Measurements from ENCODE around the gene MIOX. TPM values are rescaled to one million over a fixed set of nuclear protein-coding genes. Genes with fewer than 3 reads are reported as not detected.
A peak's percentile ranks its signal among the peaks of the same experiment; 100 is the strongest.

MIOX gene
- total and polyA plus RNA-seq, 9 of the 15 experiments (the other 6 are each of a cell fraction or from before 2014, with no cell fraction given), result 0.08 TPM; not detected in 8

DNA sequence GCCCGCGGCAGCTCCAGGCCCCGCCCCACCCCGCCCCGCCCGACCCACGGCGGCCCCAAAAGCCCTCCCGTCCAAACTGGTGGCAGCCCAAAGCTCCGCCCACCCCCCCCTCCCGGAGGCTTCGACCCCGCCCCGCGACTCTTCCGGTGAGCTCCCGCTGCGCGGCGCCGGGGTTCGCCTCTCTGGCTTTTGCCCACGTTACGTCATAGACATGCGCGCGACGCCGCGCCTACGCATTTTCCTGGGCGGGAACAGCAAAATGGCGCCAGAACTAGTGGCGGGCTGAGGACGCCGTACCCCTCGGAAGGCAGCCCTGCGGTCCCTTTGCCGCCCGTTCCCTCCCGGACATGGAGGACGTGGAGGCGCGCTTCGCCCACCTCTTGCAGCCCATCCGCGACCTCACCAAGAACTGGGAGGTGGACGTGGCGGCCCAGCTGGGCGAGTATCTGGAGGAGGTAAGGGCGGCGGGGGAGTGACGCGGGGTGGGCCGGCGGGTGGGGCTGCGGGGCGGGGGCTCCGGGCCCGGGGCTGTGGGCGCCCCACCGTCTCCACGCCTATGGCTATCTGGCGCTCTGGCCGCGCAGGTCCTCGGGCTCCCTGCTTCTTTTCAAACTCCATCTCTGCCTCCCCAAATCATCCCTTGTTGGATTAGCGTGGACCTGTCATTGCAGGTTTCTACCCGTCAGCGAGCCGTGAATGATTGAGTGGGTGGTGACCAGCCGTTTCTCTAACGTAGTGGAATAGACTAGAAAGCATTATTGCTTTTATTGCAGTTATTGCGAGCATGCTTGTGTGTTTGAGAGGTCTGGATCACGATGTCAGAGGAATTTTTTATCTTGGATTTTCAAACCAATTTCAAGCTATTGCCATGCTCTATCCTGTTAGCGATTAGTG, 21.6 kb downstream of the MIOX start, which contains the start of gene NCAPH2 (continued):
- TF ChIP-seq, protein P1, sequence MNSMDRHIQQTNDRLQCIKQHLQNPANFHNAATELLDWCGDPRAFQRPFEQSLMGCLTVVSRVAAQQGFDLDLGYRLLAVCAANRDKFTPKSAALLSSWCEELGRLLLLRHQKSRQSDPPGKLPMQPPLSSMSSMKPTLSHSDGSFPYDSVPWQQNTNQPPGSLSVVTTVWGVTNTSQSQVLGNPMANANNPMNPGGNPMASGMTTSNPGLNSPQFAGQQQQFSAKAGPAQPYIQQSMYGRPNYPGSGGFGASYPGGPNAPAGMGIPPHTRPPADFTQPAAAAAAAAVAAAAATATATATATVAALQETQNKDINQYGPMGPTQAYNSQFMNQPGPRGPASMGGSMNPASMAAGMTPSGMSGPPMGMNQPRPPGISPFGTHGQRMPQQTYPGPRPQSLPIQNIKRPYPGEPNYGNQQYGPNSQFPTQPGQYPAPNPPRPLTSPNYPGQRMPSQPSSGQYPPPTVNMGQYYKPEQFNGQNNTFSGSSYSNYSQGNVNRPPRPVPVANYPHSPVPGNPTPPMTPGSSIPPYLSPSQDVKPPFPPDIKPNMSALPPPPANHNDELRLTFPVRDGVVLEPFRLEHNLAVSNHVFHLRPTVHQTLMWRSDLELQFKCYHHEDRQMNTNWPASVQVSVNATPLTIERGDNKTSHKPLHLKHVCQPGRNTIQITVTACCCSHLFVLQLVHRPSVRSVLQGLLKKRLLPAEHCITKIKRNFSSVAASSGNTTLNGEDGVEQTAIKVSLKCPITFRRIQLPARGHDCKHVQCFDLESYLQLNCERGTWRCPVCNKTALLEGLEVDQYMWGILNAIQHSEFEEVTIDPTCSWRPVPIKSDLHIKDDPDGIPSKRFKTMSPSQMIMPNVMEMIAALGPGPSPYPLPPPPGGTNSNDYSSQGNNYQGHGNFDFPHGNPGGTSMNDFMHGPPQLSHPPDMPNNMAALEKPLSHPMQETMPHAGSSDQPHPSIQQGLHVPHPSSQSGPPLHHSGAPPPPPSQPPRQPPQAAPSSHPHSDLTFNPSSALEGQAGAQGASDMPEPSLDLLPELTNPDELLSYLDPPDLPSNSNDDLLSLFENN (IDR thresholded peaks at IDR 0.05; ENCODE audit: low read depth in 2 of 2, low read length in 2 of 2), result no peak
- TF ChIP-seq BHLHE40 (IDR thresholded peaks at IDR 0.05; ENCODE audit: low read length) (no peak), DIDO1 (tag; IDR thresholded peaks at IDR 0.05; ENCODE audit: low read depth) (no peak), PTBP1 (IDR thresholded peaks at IDR 0.05; ENCODE audit: low read depth, low read length) (no peak), ZNF77 (CRISPR knock-in tag; IDR thresholded peaks at IDR 0.05) (no peak), SMARCA4 (IDR thresholded peaks at IDR 0.05) (no peak), ZC3H8 (IDR thresholded peaks at IDR 0.05) (no peak), PHF20 (IDR thresholded peaks at IDR 0.05; ENCODE audit: partially characterized antibody) (peak; percentile 88), ZNF780A (CRISPR knock-in tag; IDR thresholded peaks at IDR 0.05) (no peak), ZNF445 (CRISPR knock-in tag; IDR thresholded peaks at IDR 0.05; ENCODE audit: low read depth) (no peak), ETV6 (IDR thresholded peaks at IDR 0.05; ENCODE audit: borderline replicate concordance in 1 of 2, low read depth in 2 of 2, low read length in 1 of 2) (no peak), ETV6 (CRISPR knock-in tag; IDR thresholded peaks at IDR 0.05; ENCODE audit: borderline replicate concordance) (0 out of 2 replicates have a peak, but pooled peaks have one; percentile 23), POLR2H (tag; IDR thresholded peaks at IDR 0.05; ENCODE audit: low read depth) (peak; percentile 53; the same call in 1 of the 2 replicates), NFRKB (IDR thresholded peaks at IDR 0.05; ENCODE audit: low read depth) (peak; percentile 74; the same call in 1 of the 2 replicates), ZFP30 (CRISPR knock-in tag; IDR thresholded peaks at IDR 0.05; ENCODE audit: borderline replicate concordance) (no peak), NCOR1 (IDR thresholded peaks at IDR 0.05) (peak; percentile 32; the same call in 1 of the 2 replicates), POLR2G (IDR thresholded peaks at IDR 0.05; ENCODE audit: low read depth, low read length) (peak; percentile 91), POLR2B (IDR thresholded peaks at IDR 0.05; ENCODE audit: low read depth, partially characterized antibody) (peak; percentile 82), MTA1 (IDR thresholded peaks at IDR 0.05; ENCODE audit: borderline replicate concordance) (peak; percentile 97), TRIM24 (IDR thresholded peaks at IDR 0.05) (0 out of 4 replicates have a peak, but pooled peaks of 1 of the 2 experiments have one; percentile 15)
- TF ChIP-seq, protein P2, sequence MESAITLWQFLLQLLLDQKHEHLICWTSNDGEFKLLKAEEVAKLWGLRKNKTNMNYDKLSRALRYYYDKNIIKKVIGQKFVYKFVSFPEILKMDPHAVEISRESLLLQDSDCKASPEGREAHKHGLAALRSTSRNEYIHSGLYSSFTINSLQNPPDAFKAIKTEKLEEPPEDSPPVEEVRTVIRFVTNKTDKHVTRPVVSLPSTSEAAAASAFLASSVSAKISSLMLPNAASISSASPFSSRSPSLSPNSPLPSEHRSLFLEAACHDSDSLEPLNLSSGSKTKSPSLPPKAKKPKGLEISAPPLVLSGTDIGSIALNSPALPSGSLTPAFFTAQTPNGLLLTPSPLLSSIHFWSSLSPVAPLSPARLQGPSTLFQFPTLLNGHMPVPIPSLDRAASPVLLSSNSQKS (CRISPR knock-in tag; IDR thresholded peaks at IDR 0.05), result no peak
- TF ChIP-seq, protein P3, sequence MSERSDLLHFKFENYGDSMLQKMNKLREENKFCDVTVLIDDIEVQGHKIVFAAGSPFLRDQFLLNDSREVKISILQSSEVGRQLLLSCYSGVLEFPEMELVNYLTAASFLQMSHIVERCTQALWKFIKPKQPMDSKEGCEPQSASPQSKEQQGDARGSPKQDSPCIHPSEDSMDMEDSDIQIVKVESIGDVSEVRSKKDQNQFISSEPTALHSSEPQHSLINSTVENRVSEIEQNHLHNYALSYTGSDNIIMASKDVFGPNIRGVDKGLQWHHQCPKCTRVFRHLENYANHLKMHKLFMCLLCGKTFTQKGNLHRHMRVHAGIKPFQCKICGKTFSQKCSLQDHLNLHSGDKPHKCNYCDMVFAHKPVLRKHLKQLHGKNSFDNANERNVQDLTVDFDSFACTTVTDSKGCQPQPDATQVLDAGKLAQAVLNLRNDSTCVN (CRISPR knock-in tag; IDR thresholded peaks at IDR 0.05), result no peak
